GM10266 (cell line): ENCODE results near the gene MEIOB.

Experiments
- DNase-seq: peaks from one replicate; pipeline ENCODE4 v3.0.0; 2012; ENCODE audit errors: extremely low spot score
- CTCF ChIP-seq: IDR thresholded peaks from 2 replicates; pipeline ENCODE4 v1.5.1; 2012; ENCODE audit warnings: mild to moderate bottlenecking, low read depth; ENCODE audit not compliant: control insufficient read depth, insufficient read depth; ENCODE audit errors: missing control alignments

The MEIOB gene

GRCh38 chr16:1839554-1839953, 32.4 kb downstream of the MEIOB start:
- no peak for TF ChIP-seq CTCF
- no peak for DNase-seq

GRCh38 chr16:1834096-1834495, 37.9 kb downstream of the MEIOB start:
- DNase-seq, result no peak
- TF ChIP-seq CTCF, result no peak

DNA sequence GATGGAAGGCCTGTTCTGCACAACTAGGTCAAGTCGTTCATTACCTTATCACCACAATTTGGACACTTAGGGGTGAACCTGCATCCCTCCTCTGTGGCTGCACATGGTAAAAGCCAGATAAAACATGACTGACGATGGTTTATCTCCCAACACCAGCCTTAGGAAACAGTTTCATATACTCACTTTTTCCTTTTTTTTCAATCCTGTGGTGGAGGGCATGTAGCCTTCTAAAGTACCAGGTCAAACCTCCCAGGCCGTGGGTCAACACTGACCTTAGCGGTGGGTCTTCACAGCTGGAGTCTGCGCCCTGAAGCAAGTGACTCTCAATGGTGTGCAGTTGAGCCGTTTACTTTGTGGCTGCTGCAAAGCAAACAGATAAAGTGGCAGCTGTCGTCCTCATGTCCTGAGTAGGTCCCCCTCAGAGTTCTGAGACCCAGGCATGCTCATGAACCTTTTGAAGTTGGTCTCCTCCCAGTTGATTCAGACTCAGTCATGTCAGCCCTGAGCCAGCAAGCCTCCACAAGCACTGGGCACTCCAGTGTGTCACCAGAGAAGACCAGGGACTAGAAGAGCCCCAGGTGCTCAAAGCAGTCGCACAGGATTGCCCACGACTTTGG, 39.0 kb downstream of the MEIOB start:
- no peak for DNase-seq
- TF ChIP-seq CTCF, result no peak

DNA sequence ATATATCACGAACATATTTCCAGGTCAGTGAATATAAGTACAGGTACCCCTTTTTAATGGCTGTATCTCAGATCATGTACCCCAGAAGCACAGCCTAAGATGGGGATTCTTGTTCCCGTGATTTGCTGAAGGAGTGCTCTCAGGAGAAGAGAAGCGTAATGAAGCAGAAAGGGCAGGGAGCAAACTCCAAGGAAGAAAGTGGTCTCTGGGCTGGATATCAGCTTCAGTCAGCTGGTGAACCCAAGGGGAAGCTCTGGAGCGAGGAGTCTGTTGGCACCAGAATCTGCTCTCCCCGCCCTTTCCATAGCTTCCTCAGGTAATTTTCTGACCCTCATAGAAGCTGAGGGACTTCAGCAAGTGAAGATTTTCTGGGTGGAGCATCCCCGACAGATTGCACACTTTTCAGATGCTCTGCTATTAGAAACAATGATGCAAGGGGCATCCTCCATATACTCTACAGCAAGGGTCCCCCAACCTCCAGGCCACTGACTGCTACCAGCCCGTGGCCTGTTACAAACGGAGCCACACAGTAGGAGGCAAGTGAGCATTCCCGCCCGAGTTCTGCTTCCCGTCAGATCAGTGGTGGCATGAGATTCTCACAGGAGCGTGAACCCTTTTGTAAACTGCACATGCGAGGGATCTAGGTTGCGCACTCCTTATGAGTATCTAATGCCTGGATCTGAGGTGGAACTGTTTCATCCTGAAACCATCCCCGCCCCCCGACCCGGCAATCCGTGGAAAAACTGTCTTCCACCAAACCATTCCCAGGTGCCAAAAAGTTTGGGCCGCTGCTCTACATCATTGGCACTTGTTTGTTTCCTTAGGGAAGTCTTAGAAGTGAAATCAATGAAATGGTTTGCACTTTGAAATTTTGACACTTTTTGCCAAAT, 40.5 kb downstream of the MEIOB start:
- TF ChIP-seq CTCF, result no peak
- no peak for DNase-seq

DNA sequence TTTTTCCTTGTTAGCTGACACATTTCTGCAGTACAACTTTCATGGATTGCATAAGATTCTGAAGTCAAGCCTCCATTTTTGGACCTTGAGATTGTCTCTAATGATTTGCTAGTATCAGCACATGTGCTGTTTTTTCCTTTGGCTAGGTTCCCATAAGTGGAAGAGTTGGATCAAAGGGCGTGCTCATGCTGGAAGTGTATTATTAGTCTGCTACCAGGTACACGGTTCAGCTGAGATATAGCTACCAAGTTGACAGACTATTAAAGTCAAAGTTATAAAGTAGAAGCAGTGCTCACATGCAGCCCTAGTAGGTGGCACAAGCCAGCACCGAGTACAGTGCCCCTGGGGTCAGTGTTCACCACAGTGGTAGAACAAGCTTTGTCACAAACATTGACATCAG, 41.8 kb downstream of the MEIOB start:
- DNase-seq, result no peak
- no peak for TF ChIP-seq CTCF

- TF ChIP-seq CTCF, result no peak
- DNase-seq, result no peak
Measured at GRCh38 chr16:1828645-1829410, 43.1 kb downstream of the MEIOB start.
